CD4-positive, alpha-beta T cell treated with Interleukin-15 for 4 hours (primary cell): ENCODE measurements around the gene NRCAM.

Experiments
- DNase-seq: peaks from one replicate; pipeline ENCODE4 v3.0.0-alpha.2; 2020; ENCODE audit warnings: low spot score

Gene NRCAM

GRCh38 chr7:108459922-108460551, 3.8 kb upstream of the NRCAM start:
- DNase-seq = no peak

GRCh38 chr7:108457871-108458270, 1.6 kb upstream of the NRCAM start:
- DNase-seq = no peak

- DNase-seq = no peak
Measured at GRCh38 chr7:108456845-108457540, 757 bp upstream of the NRCAM start.

- no peak for DNase-seq
Measured at GRCh38 chr7:108455551-108455997, 662 bp downstream of the NRCAM start.

GRCh38 chr7:108454674-108455550, 1.3 kb downstream of the NRCAM start:
- DNase-seq = no peak

- no peak for DNase-seq
Measured at GRCh38 chr7:108454317-108454673, 1.9 kb downstream of the NRCAM start.

- no peak for DNase-seq
Measured at GRCh38 chr7:108453320-108453719, 2.9 kb downstream of the NRCAM start.

- no peak for DNase-seq
Measured at GRCh38 chr7:108452707-108453106, 3.5 kb downstream of the NRCAM start.

GRCh38 chr7:108451296-108451848, 4.9 kb downstream of the NRCAM start:
- no peak for DNase-seq

- DNase-seq = no peak
Measured at GRCh38 chr7:108450160-108450559, 6.1 kb downstream of the NRCAM start.

GRCh38 chr7:108449521-108449920, 6.7 kb downstream of the NRCAM start:
- no peak for DNase-seq

GRCh38 chr7:108448584-108449505, 7.4 kb downstream of the NRCAM start:
- DNase-seq = no peak

GRCh38 chr7:108442039-108442568, 14.1 kb downstream of the NRCAM start:
- no peak for DNase-seq

GRCh38 chr7:108441392-108441955, 14.8 kb downstream of the NRCAM start:
- DNase-seq = no peak

- DNase-seq = no peak
Measured at GRCh38 chr7:108440613-108441012, 15.6 kb downstream of the NRCAM start.

- DNase-seq = no peak
Measured at GRCh38 chr7:108436906-108437305, 19.3 kb downstream of the NRCAM start.

- no peak for DNase-seq
Measured at GRCh38 chr7:108434010-108434409, 22.2 kb downstream of the NRCAM start.

GRCh38 chr7:108431099-108431498, 25.1 kb downstream of the NRCAM start:
- DNase-seq = no peak

GRCh38 chr7:108430664-108431063, 25.6 kb downstream of the NRCAM start:
- no peak for DNase-seq

- no peak for DNase-seq
Measured at GRCh38 chr7:108427766-108428165, 28.5 kb downstream of the NRCAM start.

- no peak for DNase-seq
Measured at GRCh38 chr7:108425714-108426275, 30.4 kb downstream of the NRCAM start.
